Activated CD4-positive, alpha-beta T cell treated with anti-CD3 and anti-CD28 coated beads, Interleukin-2, amount 10 ng/mL, durations not matched to agents 24 days and 14 days (primary cell): ENCODE measurements around the gene PPFIA4. TPM values are rescaled to one million over a fixed set of nuclear protein-coding genes. Genes with fewer than 3 reads are reported as not detected.
A peak's percentile ranks its signal among the peaks of the same experiment; 100 is the strongest.
"Not testable (repeated sequence)": the region's sequence is repeated elsewhere in the genome, so short reads cannot be mapped to it uniquely, and the experiment has no call there.

ENCODE experiments used
- DNase-seq: peaks from one replicate; pipeline ENCODE4 v3.0.0; 2022
- H3K27ac Mint-ChIP-seq: one replicate; pipeline ENCODE4 v1.8.0; 2022; ENCODE audit warnings: mild to moderate bottlenecking, mixed read lengths
- H3K27me3 Mint-ChIP-seq: one replicate; pipeline ENCODE4 v1.8.0; 2022; ENCODE audit warnings: mixed read lengths
- H3K36me3 Mint-ChIP-seq: one replicate; pipeline ENCODE4 v1.8.0; 2022; ENCODE audit warnings: low read depth, mild to moderate bottlenecking, mixed read lengths
- H3K4me1 Mint-ChIP-seq: one replicate; pipeline ENCODE4 v1.8.0; 2021; ENCODE audit warnings: mixed read lengths
- H3K4me3 Mint-ChIP-seq: one replicate; pipeline ENCODE4 v1.8.0; 2022; ENCODE audit warnings: mild to moderate bottlenecking, moderate library complexity, mixed read lengths
- H3K9me3 Mint-ChIP-seq: one replicate; pipeline ENCODE4 v1.8.0; 2021; ENCODE audit warnings: mixed read lengths
- intact Hi-C: fragments of 100-400 bp; cut with micrococcal nuclease; formaldehyde crosslinking; loops from one replicate; pipeline ENCODE4 v1.15.1; 2023
- total RNA-seq: library from RNA; stranded (reverse); gene quantifications from 2 replicates; pipeline ENCODE4 v1.2.3, GENCODE V29; 2022

Gene PPFIA4
- total RNA-seq, 1 donor from 2014 or later, result 35.1 TPM

GRCh38 chr1:203001986-203002385 is 24.3 kb upstream of the PPFIA4 start:
- peaks cover 28% of the 10 kb centered on the region for H3K4me1 Mint-ChIP-seq
- no peak overlapping the region for H3K4me3 Mint-ChIP-seq
- H3K27me3 Mint-ChIP-seq, result peaks cover 12% of the 10 kb centered on the region
- no peaks in the 10 kb centered on the region for H3K9me3 Mint-ChIP-seq
- peaks cover 2% of the 10 kb centered on the region for H3K36me3 Mint-ChIP-seq
- H3K27ac Mint-ChIP-seq, result no peak overlapping the region
- DNase-seq, result no peak
- intact Hi-C loops, result loop anchor here (10.0 kb wide), 2 partner anchors 247 to 657 kb away; partner anchors contain the start of genes PPP1R12B and UBE2T

GRCh38 chr1:203002951-203003350 is 23.3 kb upstream of the PPFIA4 start:
- Mint-ChIP-seq H3K27me3 (peaks cover 5% of the 10 kb centered on the region), H3K4me1 (peaks cover 28% of the 10 kb centered on the region), H3K36me3 (peaks cover 6% of the 10 kb centered on the region), H3K9me3 (no peaks in the 10 kb centered on the region), H3K27ac (no peak overlapping the region), H3K4me3 (no peak overlapping the region)
- intact Hi-C loops, result loop anchor here (10.0 kb wide), 2 partner anchors 248 to 658 kb away; partner anchors contain the start of genes PPP1R12B and UBE2T
- DNase-seq, result no peak

GRCh38 chr1:203005395-203006142 is 20.7 kb upstream of the PPFIA4 start:
- not testable (repeated sequence) for H3K27me3 Mint-ChIP-seq, H3K9me3 Mint-ChIP-seq, DNase-seq
- Mint-ChIP-seq H3K4me3 (peak overlapping the region; percentile 86), H3K4me1 (peaks cover 22% of the 10 kb centered on the region), H3K27ac (peak overlapping the region; percentile 97), H3K36me3 (peaks cover 19% of the 10 kb centered on the region)
- intact Hi-C loops, result loop anchor here (2.0 to 10.0 kb wide), 4 partner anchors 143 to 661 kb away; partner anchors contain the start of genes PCAT6, PPP1R12B and UBE2T

GRCh38 chr1:203006948-203007871 is 19.1 kb upstream of the PPFIA4 start, which contains the start of gene TMEM183A:
Gene TMEM183A, plus strand, starts transcription at chr1:203007374. Its CDS starts 92 bp downstream, at chr1:203007466.
- intact Hi-C loops, result loop anchor here (1.0 to 10.0 kb wide), 7 partner anchors 19 to 662 kb away; partner anchors contain the start of genes KLHL12, PCAT6, PPFIA4 and PPP1R12B
- H3K27me3 Mint-ChIP-seq, result no peaks in the 10 kb centered on the region
- peaks cover 22% of the 10 kb centered on the region for H3K4me1 Mint-ChIP-seq
- peak; percentile 98 for DNase-seq
- peak within 1 kb of the TSS; percentile 86 for H3K4me3 Mint-ChIP-seq
- no peaks in the 10 kb centered on the region for H3K9me3 Mint-ChIP-seq
- peaks cover 30% of the 10 kb centered on the region for H3K36me3 Mint-ChIP-seq
- peak within 1 kb of the TSS; percentile 97 for H3K27ac Mint-ChIP-seq

GRCh38 chr1:203009185-203009584 is 17.1 kb upstream of the PPFIA4 start:
- peaks cover 28% of the 10 kb centered on the region for H3K4me1 Mint-ChIP-seq
- no peak overlapping the region for H3K27ac Mint-ChIP-seq
- H3K4me3 Mint-ChIP-seq, result no peak overlapping the region
- no peaks in the 10 kb centered on the region for H3K9me3 Mint-ChIP-seq
- no peaks in the 10 kb centered on the region for H3K27me3 Mint-ChIP-seq
- H3K36me3 Mint-ChIP-seq, result peaks cover 46% of the 10 kb centered on the region
- intact Hi-C loops, result loop anchor here (5.0 to 10.0 kb wide), 3 partner anchors 147 to 664 kb away; partner anchors contain the start of genes PPP1R12B and UBE2T
- DNase-seq, result no peak

- peaks cover 65% of the 10 kb centered on the region for H3K36me3 Mint-ChIP-seq
- peaks cover 21% of the 10 kb centered on the region for H3K4me1 Mint-ChIP-seq
- no peak for DNase-seq
- intact Hi-C loops, result no loop called here
- H3K27me3 Mint-ChIP-seq, result no peaks in the 10 kb centered on the region
- no peak overlapping the region for H3K27ac Mint-ChIP-seq
- H3K4me3 Mint-ChIP-seq, result no peak overlapping the region
- H3K9me3 Mint-ChIP-seq, result no peaks in the 10 kb centered on the region
Observed at GRCh38 chr1:203011582-203011981, 14.7 kb upstream of the PPFIA4 start.

GRCh38 chr1:203017061-203017460 is 9.2 kb upstream of the PPFIA4 start:
- H3K4me3 Mint-ChIP-seq, result no peak overlapping the region
- intact Hi-C loops, result no loop called here
- H3K4me1 Mint-ChIP-seq, result peaks cover 8% of the 10 kb centered on the region
- peaks cover 81% of the 10 kb centered on the region for H3K36me3 Mint-ChIP-seq
- DNase-seq, result no peak
- no peaks in the 10 kb centered on the region for H3K27me3 Mint-ChIP-seq
- no peak overlapping the region for H3K27ac Mint-ChIP-seq
- H3K9me3 Mint-ChIP-seq, result no peaks in the 10 kb centered on the region

GRCh38 chr1:203017692-203018091 is 8.6 kb upstream of the PPFIA4 start:
- H3K27me3 Mint-ChIP-seq, result no peaks in the 10 kb centered on the region
- intact Hi-C loops, result no loop called here
- H3K4me1 Mint-ChIP-seq, result peaks cover 8% of the 10 kb centered on the region
- no peaks in the 10 kb centered on the region for H3K9me3 Mint-ChIP-seq
- no peak overlapping the region for H3K27ac Mint-ChIP-seq
- no peak overlapping the region for H3K4me3 Mint-ChIP-seq
- peaks cover 79% of the 10 kb centered on the region for H3K36me3 Mint-ChIP-seq
- DNase-seq, result peak; percentile 44

GRCh38 chr1:203022855-203023254 is 3.4 kb upstream of the PPFIA4 start:
- H3K27ac Mint-ChIP-seq, H3K4me3 Mint-ChIP-seq, H3K27me3 Mint-ChIP-seq, intact Hi-C loops, DNase-seq, H3K9me3 Mint-ChIP-seq: not testable (repeated sequence)
- H3K36me3 Mint-ChIP-seq, result peaks cover 62% of the 10 kb centered on the region
- H3K4me1 Mint-ChIP-seq, result peaks cover 13% of the 10 kb centered on the region

- intact Hi-C loops, result loop anchor here (1.0 to 2.0 kb wide), 4 partner anchors 18 to 215 kb away; partner anchors contain the start of genes ADIPOR1, CYB5R1, PCAT6 and TMEM183A
- peaks cover 2% of the 10 kb centered on the region for H3K27me3 Mint-ChIP-seq
- peak overlapping the region; percentile 80 for H3K27ac Mint-ChIP-seq
- H3K9me3 Mint-ChIP-seq, result peaks cover 6% of the 10 kb centered on the region
- peak overlapping the region; percentile 92 for H3K4me3 Mint-ChIP-seq
- H3K36me3 Mint-ChIP-seq, result peaks cover 42% of the 10 kb centered on the region
- no peak for DNase-seq
- peaks cover 24% of the 10 kb centered on the region for H3K4me1 Mint-ChIP-seq
Observed at GRCh38 chr1:203025686-203026030, 633 bp upstream of the PPFIA4 start.

GRCh38 chr1:203026666-203027663 is 674 bp downstream of the PPFIA4 start:
- H3K4me1 Mint-ChIP-seq, result peaks cover 27% of the 10 kb centered on the region
- peak overlapping the region; percentile 70 for H3K27ac Mint-ChIP-seq
- H3K27me3 Mint-ChIP-seq, result peaks cover 2% of the 10 kb centered on the region
- peak; percentile 66 for DNase-seq
- peaks cover 6% of the 10 kb centered on the region for H3K9me3 Mint-ChIP-seq
- H3K36me3 Mint-ChIP-seq, result peaks cover 33% of the 10 kb centered on the region
- intact Hi-C loops, result loop anchor here (1.0 to 2.0 kb wide), 4 partner anchors 20 to 217 kb away; partner anchors contain the start of genes ADIPOR1, CYB5R1, PCAT6 and TMEM183A
- peak overlapping the region; percentile 92 for H3K4me3 Mint-ChIP-seq

GRCh38 chr1:203028067-203028783 is 1.9 kb downstream of the PPFIA4 start:
- Mint-ChIP-seq H3K36me3 (peaks cover 29% of the 10 kb centered on the region), H3K4me3 (peak overlapping the region; percentile 92), H3K27me3 (peaks cover 2% of the 10 kb centered on the region), H3K27ac (peak overlapping the region; percentile 31), H3K4me1 (peaks cover 27% of the 10 kb centered on the region), H3K9me3 (peaks cover 6% of the 10 kb centered on the region)
- no peak for DNase-seq
- intact Hi-C loops, result no loop called here
